ENCODE measurements around the gene NRCAM.

- TF ChIP-seq CTCF (conservative IDR thresholded peaks at IDR 0.05) (peak; percentile 91), ZFX (IDR thresholded peaks at IDR 0.05) (no peak)
These were observed 274.9 kb downstream of the NRCAM start for GRCh38 chr7:108181073-108181985.

Measured in C4-2B (cell line).